A172 (cell line): ENCODE measurements around the gene TMEM232. TPM values are rescaled to one million over a fixed set of nuclear protein-coding genes. Genes with fewer than 3 reads are reported as not detected.
"Not testable (repeated sequence)": the region's sequence is repeated elsewhere in the genome, so short reads cannot be mapped to it uniquely, and the experiment has no call there.

Experiments used
- DNase-seq: peaks from one replicate; pipeline ENCODE4 v3.0.0-alpha.2; 2015; ENCODE audit warnings: low spot score
- total RNA-seq: library from RNA; depleted of rRNA; stranded (reverse); fragments of >200 nt; shearing (Covaris generic); gene quantifications from 2 replicates; pipeline ENCODE4 v1.2.3, GENCODE V29; 2014

The TMEM232 gene
- total RNA-seq, 1 experiment from 2014 or later: 1.5 TPM

DNA sequence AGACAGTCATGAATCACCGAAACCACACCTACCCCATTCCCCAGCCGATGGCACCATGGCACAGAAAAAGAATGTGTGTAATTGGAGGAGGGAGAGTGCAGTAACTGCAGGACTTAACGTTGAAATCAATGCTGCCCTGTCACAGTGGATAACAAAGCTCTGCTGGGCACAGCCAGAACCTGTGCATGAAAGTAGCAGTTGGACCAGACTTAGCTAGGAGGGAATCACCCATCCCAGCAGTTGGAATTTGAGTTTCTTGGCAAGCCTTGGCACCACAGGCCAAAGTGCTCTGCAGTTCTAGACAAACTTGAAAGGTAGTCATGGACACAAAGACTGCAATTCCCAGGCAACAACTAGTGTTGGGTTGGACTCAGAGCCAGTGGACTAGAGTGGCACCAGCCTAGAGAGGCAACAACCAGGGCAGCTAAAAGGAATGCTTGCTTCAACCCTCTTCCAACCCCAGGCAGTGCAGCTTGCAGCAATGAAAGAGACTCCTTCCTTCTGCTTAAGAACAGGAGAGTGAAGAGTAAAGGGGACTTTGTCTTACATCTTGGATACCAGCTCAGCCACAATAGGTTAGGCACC is 19.1 kb downstream of the TMEM232 start:
- DNase-seq: no peak

GRCh38 chr5:110705349-110705748 is 21.1 kb downstream of the TMEM232 start:
- DNase-seq: no peak

DNA sequence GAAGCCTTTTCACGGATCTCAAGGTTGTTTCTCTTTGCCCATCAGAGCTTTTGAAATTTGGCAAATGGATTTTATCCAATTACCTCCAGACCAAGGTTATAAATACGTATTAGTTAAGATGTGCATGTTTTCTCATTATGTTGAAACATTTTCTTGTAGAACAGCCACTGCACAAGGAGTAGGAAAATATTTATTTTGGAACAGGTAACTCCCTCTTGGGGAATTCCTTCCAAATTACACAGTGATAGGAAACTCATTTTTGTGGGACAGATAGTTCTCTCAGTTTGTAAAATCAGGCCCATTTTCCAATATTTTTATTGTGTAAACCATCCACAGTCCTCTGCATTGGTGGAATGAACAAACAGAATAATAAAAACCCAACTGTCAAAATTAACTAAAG is 23.0 kb downstream of the TMEM232 start:
- no peak for DNase-seq

DNA sequence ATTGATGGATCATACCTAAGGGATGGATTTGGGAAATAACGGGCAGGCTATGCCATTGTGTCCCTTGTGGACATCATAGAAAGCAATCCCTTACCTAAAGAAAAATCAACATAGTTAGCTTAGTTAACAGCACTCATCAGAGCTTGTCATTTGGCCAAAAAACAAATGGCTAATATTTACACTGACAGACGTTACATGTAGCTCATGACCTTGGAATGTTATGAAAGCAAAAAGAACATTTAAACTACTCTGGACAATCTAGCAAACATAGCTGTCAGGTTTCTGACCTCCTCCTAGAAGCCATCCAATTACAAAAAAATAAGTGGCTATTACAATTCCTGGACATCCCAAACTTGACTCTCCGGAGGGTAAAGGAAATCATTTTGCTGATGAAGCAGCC is 23.8 kb downstream of the TMEM232 start:
- DNase-seq: no peak

GRCh38 chr5:110702300-110702699 is 24.2 kb downstream of the TMEM232 start:
- no peak for DNase-seq

- DNase-seq: not testable (repeated sequence)
These were observed 33.8 kb downstream of the TMEM232 start for GRCh38 chr5:110692669-110693068.

DNA sequence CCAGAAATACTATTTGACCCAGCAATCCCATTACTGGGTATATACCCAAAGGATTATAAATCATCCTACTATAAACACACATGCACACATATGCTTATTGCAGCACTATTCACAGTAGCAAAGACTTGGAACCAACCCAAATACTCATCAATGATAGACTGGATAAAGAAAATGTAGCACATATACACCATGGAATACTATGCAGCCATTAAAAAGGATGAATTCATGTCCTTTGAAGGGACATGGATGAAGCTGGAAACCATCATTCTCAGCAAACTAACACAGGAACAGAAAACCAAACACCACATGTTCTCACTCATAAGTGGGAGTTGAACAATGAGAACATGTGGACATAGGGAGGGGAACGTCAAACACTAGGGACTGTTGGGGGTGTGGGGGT is 35.9 kb downstream of the TMEM232 start:
- DNase-seq: not testable (repeated sequence)

DNA sequence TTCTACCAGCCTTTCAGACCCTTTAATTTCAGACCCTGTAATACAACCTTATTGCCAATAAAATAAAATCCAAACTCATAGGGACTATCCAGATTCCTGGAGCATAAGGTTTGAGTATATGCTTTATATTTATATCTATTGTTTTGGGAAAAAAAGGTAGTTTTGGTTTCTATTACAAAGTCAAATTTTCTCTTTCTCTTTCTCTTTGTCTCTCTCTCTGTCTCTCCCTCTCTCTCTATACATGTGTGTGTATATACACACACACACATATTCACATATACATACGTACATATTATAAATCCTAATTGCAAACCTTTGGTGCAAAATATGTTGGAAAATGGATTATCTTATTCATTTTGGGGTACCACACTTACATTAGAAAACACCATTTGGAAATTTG is 39.0 kb downstream of the TMEM232 start:
- no peak for DNase-seq

DNA sequence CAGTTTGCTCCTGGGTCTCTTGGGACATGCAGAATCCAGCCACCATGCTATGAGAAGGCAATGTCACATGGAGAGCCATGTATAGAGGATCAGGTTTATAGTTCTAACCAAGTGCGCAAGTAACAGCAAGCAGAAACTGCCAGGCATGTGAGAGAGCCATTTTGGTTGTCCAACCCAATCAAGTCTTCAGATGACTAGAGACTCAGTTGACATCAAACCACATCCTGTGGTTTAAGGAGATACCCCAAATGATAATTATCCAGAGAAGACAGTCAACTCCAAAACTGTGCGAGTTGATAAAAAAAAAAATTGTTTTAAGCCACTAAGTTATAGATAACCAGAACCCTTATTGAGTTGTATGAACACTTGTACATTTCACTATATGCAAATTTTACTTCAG is 40.2 kb downstream of the TMEM232 start:
- DNase-seq: no peak

DNA sequence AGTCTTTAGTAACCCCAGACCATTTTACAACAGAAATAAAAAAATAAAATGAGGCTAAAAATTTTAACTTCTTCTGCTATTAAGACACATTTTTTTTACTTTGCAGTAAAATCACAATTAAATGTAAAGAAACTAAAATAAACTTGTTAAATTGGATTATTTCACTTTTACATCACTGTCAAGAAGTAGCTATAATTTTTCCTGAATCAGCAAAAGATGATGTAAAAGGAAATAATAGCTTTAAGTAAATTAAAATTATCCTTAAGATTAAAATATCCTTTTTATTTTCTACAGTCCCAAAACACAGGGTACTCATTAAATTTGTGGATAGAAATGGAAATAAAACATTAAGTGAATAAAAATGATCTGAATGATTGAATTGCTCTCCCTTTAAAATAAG is 44.5 kb downstream of the TMEM232 start:
- no peak for DNase-seq

DNA sequence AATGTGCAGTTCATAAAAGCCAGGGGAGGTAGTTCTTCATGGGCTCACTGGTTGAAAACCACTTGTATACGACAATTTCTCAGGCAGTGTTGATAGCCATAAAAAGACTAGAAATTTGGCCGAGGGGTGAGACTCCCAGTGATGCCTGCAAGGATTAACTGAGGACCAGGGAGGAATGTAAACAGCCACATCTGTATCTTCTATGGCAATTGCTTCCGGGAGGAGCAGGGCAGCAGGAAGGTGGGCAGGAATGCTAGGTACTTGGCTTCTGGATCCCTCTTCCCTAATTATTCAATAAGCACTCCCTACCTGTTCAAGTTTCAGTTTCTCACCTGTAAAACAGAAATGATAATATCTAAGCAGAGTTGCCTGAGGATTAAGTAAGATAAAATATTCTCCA is 45.4 kb downstream of the TMEM232 start:
- DNase-seq: no peak

GRCh38 chr5:110676554-110676953 is 49.9 kb downstream of the TMEM232 start:
- not testable (repeated sequence) for DNase-seq

GRCh38 chr5:110665184-110665726 is 61.2 kb downstream of the TMEM232 start:
- no peak for DNase-seq

- no peak for DNase-seq
These were observed 62.9 kb downstream of the TMEM232 start for GRCh38 chr5:110663525-110663924.

- no peak for DNase-seq
These were observed 68.5 kb downstream of the TMEM232 start for GRCh38 chr5:110658006-110658405.

DNA sequence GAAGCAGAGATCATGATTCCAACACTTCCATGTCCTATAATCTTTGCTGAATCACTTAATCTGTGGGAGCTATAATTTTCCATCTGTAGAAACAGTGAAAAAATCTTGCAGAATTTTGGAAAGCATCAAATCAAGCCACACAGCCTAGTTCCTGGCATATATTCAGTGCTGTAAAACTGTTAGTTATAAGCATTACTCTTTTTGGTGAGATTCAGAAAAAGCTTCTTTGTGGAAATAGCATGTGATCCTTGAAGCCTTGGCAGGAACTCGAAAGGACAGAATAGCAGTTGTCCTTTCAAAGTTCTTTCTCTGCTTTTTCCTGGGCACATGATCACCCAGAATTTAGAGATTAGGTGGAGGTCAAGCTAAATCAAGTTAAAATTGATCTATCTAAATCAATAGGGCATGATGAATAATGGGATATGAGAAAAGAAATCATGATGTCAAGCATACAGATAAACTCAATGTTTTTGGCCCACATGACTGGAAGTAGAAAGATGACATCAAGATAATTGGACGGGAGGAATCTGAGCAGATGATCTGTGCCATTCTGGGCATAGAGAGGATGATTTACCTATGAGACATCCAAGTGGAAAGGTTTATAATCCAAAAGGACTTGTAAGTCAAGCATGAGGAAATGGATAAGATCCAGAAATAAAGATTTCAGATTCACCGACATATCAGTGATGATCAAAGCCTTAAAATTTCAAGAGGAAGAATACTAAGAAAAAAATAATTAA is 73.1 kb downstream of the TMEM232 start:
- DNase-seq: no peak

DNA sequence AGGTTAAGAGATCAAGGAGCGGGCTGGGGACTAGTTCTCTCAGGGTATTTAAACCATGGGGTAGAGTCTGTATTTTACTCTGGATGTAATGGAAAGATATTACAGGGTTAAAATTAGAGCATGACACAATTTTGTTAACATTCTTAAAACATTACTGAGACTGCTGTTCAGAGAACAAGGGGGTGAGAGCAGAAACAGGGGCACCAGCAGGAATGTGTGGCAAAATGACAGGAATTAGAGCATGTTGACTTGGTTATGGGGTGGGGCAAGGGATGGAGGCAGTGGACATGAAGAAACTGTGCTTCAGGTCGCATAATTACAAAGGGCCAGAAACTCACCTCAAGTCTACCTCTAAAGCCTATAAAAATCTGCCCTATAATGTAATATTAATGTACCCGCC is 75.0 kb downstream of the TMEM232 start:
- DNase-seq: no peak

DNA sequence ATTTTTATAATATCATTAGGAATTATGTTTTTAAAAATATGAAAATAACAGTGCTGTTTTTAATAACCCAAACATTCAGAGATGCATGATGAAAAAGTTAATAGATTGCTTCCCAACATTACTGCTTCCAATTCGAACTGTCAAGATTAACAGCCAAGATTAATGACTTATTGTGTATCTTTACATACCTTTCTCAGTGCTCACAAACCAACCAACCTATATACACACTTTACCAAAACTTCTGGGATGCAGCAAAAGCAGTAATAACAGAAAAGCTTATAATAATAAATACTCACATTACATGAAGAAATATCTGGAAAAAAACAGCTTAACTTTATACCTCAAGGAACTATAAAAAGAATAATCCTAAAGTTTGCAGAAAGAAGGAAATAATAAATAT is 82.1 kb downstream of the TMEM232 start:
- DNase-seq: no peak

DNA sequence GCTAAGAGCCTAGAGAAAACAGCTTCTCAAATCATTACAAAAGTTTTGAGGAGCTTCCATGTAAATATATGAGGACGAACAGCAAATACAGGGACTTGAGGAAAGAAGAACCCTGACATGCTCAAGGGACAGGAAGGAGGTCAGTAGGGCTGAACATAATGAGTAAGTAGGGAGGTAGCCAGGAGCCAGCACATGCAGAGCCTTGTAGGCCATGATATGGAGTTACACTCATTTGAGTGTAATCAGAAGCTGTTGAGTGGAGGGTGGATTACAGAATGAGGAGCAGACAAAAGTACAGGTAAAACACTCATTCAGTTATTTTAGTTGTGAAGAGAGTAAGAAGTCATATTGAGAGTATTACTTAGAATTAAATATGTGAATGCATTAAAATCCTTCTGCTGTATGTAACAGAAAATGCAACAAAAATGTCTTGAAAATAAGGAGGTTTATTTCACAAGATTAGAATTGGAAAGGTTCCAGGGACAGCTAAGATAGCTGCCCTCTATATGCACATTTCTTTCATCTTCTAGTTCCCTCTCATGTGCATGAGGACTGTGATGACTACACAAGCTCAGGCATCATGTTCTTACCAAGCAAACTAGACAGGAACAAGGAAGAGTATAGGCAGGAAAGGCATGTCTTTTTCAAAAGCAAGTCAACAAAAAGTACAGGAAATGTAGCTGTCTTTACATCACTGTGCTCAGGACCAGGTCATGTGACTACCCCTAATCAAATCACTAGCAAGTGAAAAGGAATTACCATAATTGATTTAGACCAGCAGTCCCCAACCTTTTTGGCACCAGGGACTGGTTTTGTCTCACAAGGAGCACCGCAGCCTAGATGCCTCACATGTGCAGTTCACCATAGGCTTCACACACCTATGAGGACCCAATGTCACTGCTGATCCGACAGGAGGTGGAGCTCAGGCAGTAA is 87.2 kb downstream of the TMEM232 start:
- no peak for DNase-seq

GRCh38 chr5:110634475-110634874 is 92.0 kb downstream of the TMEM232 start:
- no peak for DNase-seq

DNA sequence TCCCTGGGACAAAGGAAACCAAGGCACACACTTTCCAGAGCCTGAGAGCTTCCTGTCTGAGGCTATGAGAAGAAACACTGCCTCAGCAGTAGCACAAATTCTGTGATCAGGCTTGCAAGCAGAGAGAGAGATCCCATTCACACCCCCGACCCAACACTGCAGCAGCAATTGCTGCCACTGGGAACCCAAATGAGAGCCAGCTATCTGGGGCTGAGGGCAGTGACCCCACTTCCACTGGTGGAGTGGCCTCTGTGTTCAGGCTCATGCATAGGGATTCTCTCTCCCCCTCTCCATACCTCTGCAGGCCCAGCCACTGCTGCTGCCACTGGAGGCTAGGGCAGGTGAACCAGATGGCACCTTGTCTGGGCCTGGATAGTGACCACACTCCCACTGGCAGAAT is 95.2 kb downstream of the TMEM232 start:
- DNase-seq: no peak

DNA sequence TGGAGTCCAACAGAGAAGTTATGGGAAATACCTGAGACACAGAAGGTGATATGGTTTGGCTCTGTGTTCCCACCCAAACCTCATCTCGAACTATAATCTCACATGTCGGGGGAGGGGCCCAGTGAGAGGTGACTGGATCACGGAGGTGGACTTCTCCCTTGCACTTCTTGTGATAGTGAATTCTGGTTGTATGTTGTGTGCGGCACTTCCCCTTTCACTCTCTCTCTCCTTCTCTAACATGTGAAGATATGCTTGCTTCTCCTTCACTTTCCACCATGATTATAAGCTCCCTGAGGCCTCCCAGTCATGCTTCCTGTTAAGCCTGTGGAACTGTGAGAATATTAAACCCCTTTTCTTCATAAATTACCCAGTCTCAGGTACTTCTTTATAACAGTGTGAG is 96.1 kb downstream of the TMEM232 start:
- no peak for DNase-seq
